Ovary (tissue), 9 donors: ENCODE data around the gene GGTA1. TPM values are rescaled to one million over a fixed set of nuclear protein-coding genes. Genes with fewer than 3 reads are reported as not detected.

Experiments used
- DNase-seq, 5 donors: peaks; one replicate each; pipeline ENCODE4 v3.0.0-alpha.2; 2019 to 2020
- H3K27ac ChIP-seq, 2 donors: fragments of 200-600 bp; one replicate each; pipeline versions ENCODE4 v1.5.1 to v1.8.0; 2019 to 2022
- H3K27me3 ChIP-seq: fragments of 200-600 bp; one replicate; pipeline ENCODE4 v1.8.0; 2022
- H3K36me3 ChIP-seq: fragments of 200-600 bp; sonication (generic); one replicate; pipeline ENCODE4 v1.5.1; 2019
- H3K4me1 ChIP-seq: one replicate; pipeline ENCODE4 v1.8.1; 2013; ENCODE audit warnings: mild to moderate bottlenecking, moderate library complexity; ENCODE audit not compliant: insufficient read depth
- H3K4me3 ChIP-seq: fragments of 200-600 bp; sonication (generic); one replicate; pipeline ENCODE4 v1.5.1; 2017
- H3K9me3 ChIP-seq, 2 donors: fragments of 200-600 bp in 1 of 2; sonication (generic) in 1 of 2; one replicate each; pipeline versions ENCODE4 v1.5.1 to v1.8.1; 2013 to 2019; ENCODE audit warnings: mild to moderate bottlenecking in 1 of 2, moderate library complexity in 1 of 2
- EP300 ChIP-seq: sonication (generic); formaldehyde crosslinking; IDR thresholded peaks from one replicate; pipeline ENCODE4 v1.6.1; 2017; ENCODE audit warnings: antibody characterized with exemption
- POLR2A ChIP-seq: fragments of 450-650 bp; IDR thresholded peaks from one replicate; pipeline ENCODE4 v1.6.1; 2017; ENCODE audit warnings: antibody characterized with exemption, mild to moderate bottlenecking, moderate library complexity
- WGBS, 3 donors: extraction: QIAGEN DNeasy Blood & Tissue Kit in 1 of 3; methylation state at CpG; one replicate each; pipeline versions ENCODE4 v1.1.5 to v1.1.7; 2013 to 2017; 5-methylcytosine and 5-hydroxymethylcytosine counted together
- intact Hi-C, 4 donors: fragments of 100-400 bp; cut with DNase I; formaldehyde crosslinking; loops; one replicate each; pipeline versions ENCODE4 v1.11.0 to v1.15.1; 2022 to 2023
- polyA plus RNA-seq, 2 donors: library from polyadenylated mRNA; stranded (reverse); fragments of 200-250 nt in 1 of 2; fragments of 350-450 nt in 1 of 2; fragmentation: Illumina TruSeq in 1 of 2; extraction: RNeasy Lipid Tissue Mini Kit (QIAGEN cat#74804) in 1 of 2; gene quantifications; one replicate each; pipeline ENCODE4 v1.2.3, GENCODE V29; 2013 to 2014
- total RNA-seq, 7 donors: library from RNA; depleted of rRNA in 2 of 7; stranded (reverse); fragments of >200 nt in 2 of 7; fragmentation: NEBNext Ultra II Directional in 3 of 7; extraction: Animal tissue kit (Norgen Biotek cat#: 25700) in 3 of 7; gene quantifications; one replicate each; pipeline versions ENCODE4 v1.1.0 to v1.2.4, GENCODE V29; 2016 to 2023
- TF ChIP-seq, protein P1 (sequence below), 3 donors: fragments of 450-650 bp in 2 of 3; fragments of 200-600 bp in 1 of 3; IDR thresholded peaks; one replicate each; pipeline versions ENCODE4 v1.5.1 to v1.8.0; 2016 to 2022; ENCODE audit warnings: antibody characterized with exemption in 3 of 3, mild to moderate bottlenecking in 1 of 3
- donor health status: DM: no; HTN: no; CAD: no; lungs with moderate emphysema.
- donor health status: DM: no; HTN: no; CAD: no.
- donor health status: Bipolar disorder and iron deficiency.
- donor health status: DM: yes; HTN: yes; CAD: no.
- donor health status: DM: no; HTN: no; CAD: no.
- donor health status: DM: yes; HTN: yes; CAD: no.

GGTA1 gene
- total and polyA plus RNA-seq, 9 donors: 0.38 to 33.1 (median 2.4) TPM

DNA sequence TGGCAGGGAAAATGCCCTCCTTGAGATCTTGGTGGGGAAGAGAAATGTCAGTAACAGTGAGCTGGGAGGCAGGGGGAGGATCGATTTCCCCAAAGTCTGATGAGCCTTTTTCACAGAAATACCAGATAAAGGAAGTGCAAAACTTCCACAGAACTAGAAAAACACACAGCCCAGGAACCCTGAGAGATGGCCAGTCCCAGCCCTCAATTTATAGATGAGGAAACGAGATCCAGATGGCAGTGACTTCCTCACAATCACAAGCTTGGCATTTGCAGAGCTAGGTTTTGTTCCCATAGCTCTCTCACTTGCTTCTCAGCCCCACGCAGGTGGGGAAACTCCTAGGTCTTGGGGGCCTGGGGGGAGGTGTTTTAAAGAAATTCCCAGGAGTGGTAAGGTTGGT, 3.8 kb upstream of the GGTA1 start:
- TF ChIP-seq, protein P1, sequence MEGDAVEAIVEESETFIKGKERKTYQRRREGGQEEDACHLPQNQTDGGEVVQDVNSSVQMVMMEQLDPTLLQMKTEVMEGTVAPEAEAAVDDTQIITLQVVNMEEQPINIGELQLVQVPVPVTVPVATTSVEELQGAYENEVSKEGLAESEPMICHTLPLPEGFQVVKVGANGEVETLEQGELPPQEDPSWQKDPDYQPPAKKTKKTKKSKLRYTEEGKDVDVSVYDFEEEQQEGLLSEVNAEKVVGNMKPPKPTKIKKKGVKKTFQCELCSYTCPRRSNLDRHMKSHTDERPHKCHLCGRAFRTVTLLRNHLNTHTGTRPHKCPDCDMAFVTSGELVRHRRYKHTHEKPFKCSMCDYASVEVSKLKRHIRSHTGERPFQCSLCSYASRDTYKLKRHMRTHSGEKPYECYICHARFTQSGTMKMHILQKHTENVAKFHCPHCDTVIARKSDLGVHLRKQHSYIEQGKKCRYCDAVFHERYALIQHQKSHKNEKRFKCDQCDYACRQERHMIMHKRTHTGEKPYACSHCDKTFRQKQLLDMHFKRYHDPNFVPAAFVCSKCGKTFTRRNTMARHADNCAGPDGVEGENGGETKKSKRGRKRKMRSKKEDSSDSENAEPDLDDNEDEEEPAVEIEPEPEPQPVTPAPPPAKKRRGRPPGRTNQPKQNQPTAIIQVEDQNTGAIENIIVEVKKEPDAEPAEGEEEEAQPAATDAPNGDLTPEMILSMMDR (IDR thresholded peaks at IDR 0.05): no peak
- TF ChIP-seq EP300 (no peak), POLR2A (no peak)

DNA sequence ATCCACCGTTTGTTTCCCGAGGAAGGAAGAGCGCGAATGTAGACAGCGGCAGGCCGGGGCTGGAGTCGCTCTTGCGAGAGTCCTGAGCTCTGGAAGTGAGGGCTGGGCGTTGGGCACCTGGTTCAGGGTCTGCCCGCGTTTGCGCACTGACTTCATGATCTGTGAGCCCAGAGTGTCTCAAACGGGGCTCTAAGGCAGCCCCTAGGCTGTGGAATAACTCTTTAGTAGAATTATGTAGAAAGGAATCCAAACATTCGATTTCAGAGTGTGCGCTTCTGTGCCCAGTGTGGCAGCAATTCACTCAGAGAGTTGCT, 478 bp upstream of the GGTA1 start:
- intact Hi-C loops: no loop called here
- no peaks in the 10 kb centered on the region for H3K36me3 ChIP-seq
- H3K9me3 ChIP-seq: no peaks in the 10 kb centered on the region
- peak overlapping the region; percentile 48 for H3K4me3 ChIP-seq
- H3K27ac ChIP-seq: no peak overlapping the region
- H3K27me3 ChIP-seq: no peaks in the 10 kb centered on the region
- no peak for TF ChIP-seq EP300
- TF ChIP-seq, protein P1 (IDR thresholded peaks at IDR 0.05): no peak
- TF ChIP-seq POLR2A: no peak
- 6 to 9% (median 8%) methylated on average over 15 of the region's 15 CpGs for WGBS, 3 donors
- no peaks in the 10 kb centered on the region for H3K4me1 ChIP-seq
- DNase-seq: no peak

More for the DNA sequence above, 3.8 kb upstream of the GGTA1 start:
- Histone ChIP-seq H3K27ac (no peak overlapping the region), H3K4me1 (no peaks in the 10 kb centered on the region), H3K4me3 (no peak overlapping the region), H3K36me3 (no peaks in the 10 kb centered on the region), H3K9me3 (no peaks in the 10 kb centered on the region), H3K27me3 (no peaks in the 10 kb centered on the region)
- WGBS, 3 donors: 60 to 71% (median 70%) methylated on average over 3 of the region's 3 CpGs
- intact Hi-C loops: no loop called here
- no peak for DNase-seq

DNA sequence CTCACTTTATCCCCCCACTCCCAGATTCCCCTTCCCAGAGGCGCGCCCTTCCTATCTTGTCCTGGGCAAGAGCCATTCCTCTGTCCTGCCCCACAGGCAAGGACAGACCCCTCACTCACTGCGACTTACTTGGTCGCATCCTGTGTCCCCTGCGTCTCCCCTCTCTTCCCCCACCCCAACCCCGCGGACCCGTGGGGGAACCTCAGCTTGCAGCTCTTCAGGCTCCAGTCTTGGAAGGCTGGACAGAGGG, 542 bp downstream of the GGTA1 start:
- H3K36me3 ChIP-seq: no peaks in the 10 kb centered on the region
- no peaks in the 10 kb centered on the region for H3K27me3 ChIP-seq
- H3K27ac ChIP-seq: no peak overlapping the region
- 1 to 3% (median 1%) methylated on average over 8 of the region's 8 CpGs for WGBS, 3 donors
- H3K9me3 ChIP-seq: no peaks in the 10 kb centered on the region
- peak in 2 of 5 donors; percentile 23 to 31 for DNase-seq
- H3K4me3 ChIP-seq: peak overlapping the region; percentile 48
- intact Hi-C loops: no loop called here
- TF ChIP-seq, protein P1 (IDR thresholded peaks at IDR 0.05): no peak
- TF ChIP-seq EP300 (no peak), POLR2A (no peak)
- no peaks in the 10 kb centered on the region for H3K4me1 ChIP-seq

DNA sequence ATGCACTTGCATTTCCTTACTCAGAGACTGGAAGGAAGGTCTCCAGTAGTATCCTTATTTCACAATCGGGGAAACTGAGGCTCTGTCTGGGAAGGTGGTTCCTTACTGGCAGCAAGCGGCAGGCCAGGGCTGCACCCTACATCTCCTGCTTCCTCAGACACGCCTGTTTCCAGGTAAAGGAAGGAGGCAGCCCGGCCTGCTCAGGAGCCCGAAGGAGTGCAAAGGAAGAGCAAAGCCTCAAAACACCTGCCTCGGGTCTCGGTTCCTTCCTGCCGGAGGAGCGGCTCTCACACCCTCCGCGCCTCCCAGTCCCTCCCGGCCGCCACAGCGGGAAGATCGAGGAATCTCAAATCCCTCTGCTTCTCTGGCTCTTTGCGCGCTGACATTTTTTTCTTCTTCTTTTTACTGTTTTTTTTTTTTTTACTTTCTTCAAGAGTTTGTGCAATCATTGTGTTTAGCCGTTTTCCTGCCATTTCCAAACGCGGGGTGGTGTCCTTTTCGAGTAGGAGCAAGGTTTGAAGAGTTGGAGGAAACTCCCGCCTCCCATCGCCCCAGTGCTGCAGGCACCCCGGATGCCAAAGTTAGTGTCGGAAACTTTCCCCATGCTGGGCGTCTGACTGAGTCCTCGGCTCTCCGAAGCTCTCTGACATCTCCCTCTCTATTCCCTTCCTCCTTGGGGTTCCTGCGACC, 1.0 kb downstream of the GGTA1 start:
- no peaks in the 10 kb centered on the region for H3K9me3 ChIP-seq
- 1 to 2% (median 2%) methylated on average over 29 of the region's 29 CpGs for WGBS, 3 donors
- TF ChIP-seq, protein P1 (IDR thresholded peaks at IDR 0.05): no peak
- no peak for TF ChIP-seq EP300
- no peak for TF ChIP-seq POLR2A
- intact Hi-C loops: no loop called here
- H3K4me1 ChIP-seq: no peaks in the 10 kb centered on the region
- H3K27ac ChIP-seq: no peak overlapping the region
- peak; percentile 13 to 52 (median 42) for DNase-seq
- no peaks in the 10 kb centered on the region for H3K27me3 ChIP-seq
- H3K4me3 ChIP-seq: peak overlapping the region; percentile 48
- H3K36me3 ChIP-seq: no peaks in the 10 kb centered on the region

DNA sequence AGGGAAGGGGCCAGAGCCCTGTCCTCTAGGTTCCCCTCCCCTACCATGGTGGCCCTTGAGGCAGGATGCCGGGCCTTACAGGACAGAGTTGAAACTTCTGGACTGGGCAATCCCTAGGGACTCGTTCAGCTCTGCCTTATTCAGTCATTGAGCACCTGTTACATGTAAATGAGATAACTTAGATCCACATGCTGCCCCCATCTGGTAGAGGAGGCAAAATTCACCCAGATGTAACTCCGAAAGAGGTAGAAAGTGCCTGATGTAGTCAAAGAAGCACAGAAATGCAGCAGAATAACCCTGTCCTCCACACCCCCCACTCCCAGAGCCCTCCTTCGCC, 1.5 kb downstream of the GGTA1 start:
- TF ChIP-seq, protein P1 (IDR thresholded peaks at IDR 0.05): peak in 1 of 3 donors; percentile 32
- TF ChIP-seq EP300: no peak
- Histone ChIP-seq H3K4me3 (peak overlapping the region; percentile 48), H3K4me1 (no peaks in the 10 kb centered on the region), H3K36me3 (no peaks in the 10 kb centered on the region), H3K9me3 (no peaks in the 10 kb centered on the region), H3K27me3 (no peaks in the 10 kb centered on the region), H3K27ac (no peak overlapping the region)
- peak; percentile 23 to 65 (median 31) for DNase-seq
- WGBS, 3 donors: 0 to 2% (median 0%) methylated on average over 4 of the region's 4 CpGs
- intact Hi-C loops: no loop called here
